HEK293 (cell line): ENCODE results near the gene TAF1A.

Experiments
- CTCF ChIA-PET: fragments of 350-600 bp; formaldehyde crosslinking; extraction: SDS; loops from one replicate; lab custom pipeline; 2021; ENCODE audit warnings: antibody characterized with exemption; lab: Yijun Ruan, JAX
- POLR2A ChIA-PET: fragments of 300-600 bp; formaldehyde crosslinking; extraction: SDS; loops from one replicate; lab custom pipeline; 2020; ENCODE audit warnings: antibody characterized with exemption, inconsistent platforms; lab: Yijun Ruan, JAX
- H3K27ac ChIP-seq: fragments of 200-500 bp; sonication (Bioruptor generic); 2 replicates; pipeline ENCODE4 v1.5.1; 2014; ENCODE audit warnings: low read depth, low read length, control low read depth, inconsistent platforms; ENCODE audit errors: extremely low read depth
- H3K36me3 ChIP-seq, 2 experiments: fragments of 200-500 bp in 1 of 2; sonication (Bioruptor generic) in 1 of 2; 1 replicate in 1 of 2; 2 replicates in 1 of 2; pipeline ENCODE4 v1.5.1; 2014 to 2017; ENCODE audit warnings: inconsistent platforms in 2 of 2, low read length in 2 of 2; ENCODE audit not compliant: control insufficient read depth in 2 of 2, insufficient read depth in 1 of 2
- H3K4me1 ChIP-seq: fragments of 200-500 bp; sonication (Bioruptor generic); 2 replicates; pipeline ENCODE4 v1.5.1; 2014; ENCODE audit warnings: mild to moderate bottlenecking, low read length, inconsistent platforms; ENCODE audit not compliant: control insufficient read depth, insufficient read depth
- H3K4me3 ChIP-seq: 2 replicates; pipeline ENCODE4 v1.5.1; 2011; ENCODE audit warnings: low read depth, mild to moderate bottlenecking, control low read depth, low read length, moderate library complexity
- H3K9me3 ChIP-seq: fragments of 200-500 bp; sonication (Bioruptor generic); 2 replicates; pipeline ENCODE4 v1.5.1; 2014; ENCODE audit warnings: low read depth, low read length, inconsistent platforms; ENCODE audit not compliant: control insufficient read depth, insufficient read depth
- GLI4 ChIP-seq: fragments of 450-650 bp; formaldehyde crosslinking; IDR thresholded peaks from 2 replicates; pipeline ENCODE4 v1.5.1; 2016; ENCODE audit warnings: missing biosample characterization, missing genetic modification characterization
- MEIS1 ChIP-seq: sonication (generic); formaldehyde crosslinking; IDR thresholded peaks from 2 replicates; pipeline ENCODE4 v1.8.1; 2022; ENCODE audit warnings: missing genetic modification reagents, mild to moderate bottlenecking, borderline replicate concordance
- PRDM2 ChIP-seq: fragments of 450-650 bp; formaldehyde crosslinking; IDR thresholded peaks from 2 replicates; pipeline ENCODE4 v1.5.1; 2016; ENCODE audit warnings: missing biosample characterization, missing genetic modification characterization, borderline replicate concordance
- RBAK ChIP-seq: fragments of 450-650 bp; formaldehyde crosslinking; IDR thresholded peaks from 2 replicates; pipeline ENCODE4 v1.5.1; 2016; ENCODE audit warnings: missing biosample characterization, missing genetic modification characterization
- ZNF132 ChIP-seq: fragments of 450-650 bp; formaldehyde crosslinking; IDR thresholded peaks from 2 replicates; pipeline ENCODE4 v1.5.1; 2017; ENCODE audit warnings: missing biosample characterization, missing genetic modification characterization, borderline replicate concordance
- ZNF148 ChIP-seq: fragments of 450-650 bp; formaldehyde crosslinking; IDR thresholded peaks from 2 replicates; pipeline ENCODE4 v1.5.0; 2017; ENCODE audit warnings: missing biosample characterization, missing genetic modification characterization, borderline replicate concordance
- ZNF366 ChIP-seq: fragments of 450-650 bp; formaldehyde crosslinking; conservative IDR thresholded peaks from 2 replicates; pipeline ENCODE4 v1.5.1; 2016; ENCODE audit warnings: missing biosample characterization, missing genetic modification characterization
- ZNF394 ChIP-seq: fragments of 450-650 bp; formaldehyde crosslinking; IDR thresholded peaks from 2 replicates; pipeline ENCODE4 v1.5.1; 2016; ENCODE audit warnings: missing biosample characterization, missing genetic modification characterization, mild to moderate bottlenecking, moderate library complexity, borderline replicate concordance
- ZNF555 ChIP-seq: fragments of 450-650 bp; formaldehyde crosslinking; conservative IDR thresholded peaks from 2 replicates; pipeline ENCODE4 v1.5.1; 2017; ENCODE audit warnings: missing biosample characterization, mild to moderate bottlenecking, missing genetic modification characterization, inconsistent platforms
- ZNF658 ChIP-seq: fragments of 450-650 bp; formaldehyde crosslinking; IDR thresholded peaks from 2 replicates; pipeline ENCODE4; 2016; ENCODE audit warnings: missing biosample characterization, missing genetic modification characterization
- ZNF701 ChIP-seq: fragments of 450-650 bp; formaldehyde crosslinking; IDR thresholded peaks from 2 replicates; pipeline ENCODE4 v1.5.1; 2016; ENCODE audit warnings: missing biosample characterization, missing genetic modification characterization
- ZSCAN23 ChIP-seq: fragments of 450-650 bp; formaldehyde crosslinking; IDR thresholded peaks from 2 replicates; pipeline ENCODE4 v1.5.1; 2016; ENCODE audit warnings: missing biosample characterization, missing genetic modification characterization
- TF ChIP-seq, protein P1 (sequence below): fragments of 450-650 bp; IDR thresholded peaks from 2 replicates; pipeline ENCODE4 v1.5.1; 2018; ENCODE audit warnings: missing biosample characterization, missing genetic modification characterization
- TF ChIP-seq, protein P2 (sequence below): fragments of 450-650 bp; formaldehyde crosslinking; IDR thresholded peaks from 2 replicates; pipeline ENCODE4 v1.5.1; 2016; ENCODE audit warnings: missing biosample characterization, missing genetic modification characterization

The TAF1A gene

GRCh38 chr1:222601257-222601656 is 11.5 kb upstream of the TAF1A start:
- no peak for TF ChIP-seq ZNF394 (tag by site-specific recombination)
- TF ChIP-seq GLI4 (tag by site-specific recombination): no peak
- no peak for TF ChIP-seq ZNF555 (tag by site-specific recombination)
- TF ChIP-seq, protein P1, sequence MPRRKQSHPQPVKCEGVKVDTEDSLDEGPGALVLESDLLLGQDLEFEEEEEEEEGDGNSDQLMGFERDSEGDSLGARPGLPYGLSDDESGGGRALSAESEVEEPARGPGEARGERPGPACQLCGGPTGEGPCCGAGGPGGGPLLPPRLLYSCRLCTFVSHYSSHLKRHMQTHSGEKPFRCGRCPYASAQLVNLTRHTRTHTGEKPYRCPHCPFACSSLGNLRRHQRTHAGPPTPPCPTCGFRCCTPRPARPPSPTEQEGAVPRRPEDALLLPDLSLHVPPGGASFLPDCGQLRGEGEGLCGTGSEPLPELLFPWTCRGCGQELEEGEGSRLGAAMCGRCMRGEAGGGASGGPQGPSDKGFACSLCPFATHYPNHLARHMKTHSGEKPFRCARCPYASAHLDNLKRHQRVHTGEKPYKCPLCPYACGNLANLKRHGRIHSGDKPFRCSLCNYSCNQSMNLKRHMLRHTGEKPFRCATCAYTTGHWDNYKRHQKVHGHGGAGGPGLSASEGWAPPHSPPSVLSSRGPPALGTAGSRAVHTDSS (tag by site-specific recombination): no peak
- TF ChIP-seq, protein P2, sequence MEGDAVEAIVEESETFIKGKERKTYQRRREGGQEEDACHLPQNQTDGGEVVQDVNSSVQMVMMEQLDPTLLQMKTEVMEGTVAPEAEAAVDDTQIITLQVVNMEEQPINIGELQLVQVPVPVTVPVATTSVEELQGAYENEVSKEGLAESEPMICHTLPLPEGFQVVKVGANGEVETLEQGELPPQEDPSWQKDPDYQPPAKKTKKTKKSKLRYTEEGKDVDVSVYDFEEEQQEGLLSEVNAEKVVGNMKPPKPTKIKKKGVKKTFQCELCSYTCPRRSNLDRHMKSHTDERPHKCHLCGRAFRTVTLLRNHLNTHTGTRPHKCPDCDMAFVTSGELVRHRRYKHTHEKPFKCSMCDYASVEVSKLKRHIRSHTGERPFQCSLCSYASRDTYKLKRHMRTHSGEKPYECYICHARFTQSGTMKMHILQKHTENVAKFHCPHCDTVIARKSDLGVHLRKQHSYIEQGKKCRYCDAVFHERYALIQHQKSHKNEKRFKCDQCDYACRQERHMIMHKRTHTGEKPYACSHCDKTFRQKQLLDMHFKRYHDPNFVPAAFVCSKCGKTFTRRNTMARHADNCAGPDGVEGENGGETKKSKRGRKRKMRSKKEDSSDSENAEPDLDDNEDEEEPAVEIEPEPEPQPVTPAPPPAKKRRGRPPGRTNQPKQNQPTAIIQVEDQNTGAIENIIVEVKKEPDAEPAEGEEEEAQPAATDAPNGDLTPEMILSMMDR (tag by site-specific recombination): no peak
- TF ChIP-seq, all 188 proteins: peak for 0

DNA sequence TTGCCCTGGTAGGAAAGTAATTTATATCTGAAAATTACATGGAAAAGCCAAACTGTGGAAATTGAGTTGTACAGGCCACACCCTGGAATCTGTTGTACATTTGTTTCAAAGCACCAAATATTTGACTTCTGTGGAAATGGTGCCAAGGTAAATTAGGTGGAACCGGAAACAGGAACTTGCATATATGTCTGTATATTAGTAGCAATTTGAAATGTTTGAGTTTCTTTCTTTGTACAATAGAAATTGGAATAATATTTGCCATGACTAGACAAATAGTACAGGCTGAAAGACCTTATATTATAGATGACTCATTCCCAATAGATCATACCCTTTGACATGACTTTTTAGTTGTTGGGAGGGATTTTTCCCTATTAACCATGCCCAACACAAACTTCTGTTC is 10.5 kb upstream of the TAF1A start:
- CTCF ChIA-PET: no interaction called here
- Histone ChIP-seq H3K9me3 (no peaks in the 10 kb centered on the region), H3K4me3 (no peak overlapping the region), H3K4me1 (no peaks in the 10 kb centered on the region), H3K27ac (no peak overlapping the region), H3K36me3 (no peaks in the 10 kb centered on the region)
- POLR2A ChIA-PET: interaction anchor here (1.0 to 1.1 kb wide), 2 partner anchors 11 to 113 kb away, joined by 3 read pairs; partner anchors contain the start of gene TAF1A
- TF ChIP-seq ZNF132 (tag by site-specific recombination) (no peak), ZNF701 (tag by site-specific recombination) (no peak), GLI4 (tag by site-specific recombination) (no peak), MEIS1 (no peak), ZNF366 (tag by site-specific recombination) (no peak), RBAK (tag by site-specific recombination) (no peak), PRDM2 (tag by site-specific recombination) (no peak), ZSCAN23 (no peak), ZNF658 (tag by site-specific recombination) (no peak), ZNF148 (tag by site-specific recombination) (no peak)
- TF ChIP-seq, protein P1 (tag by site-specific recombination): no peak

More at GRCh38 chr1:222601257-222601656, 11.5 kb upstream of the TAF1A start:
- CTCF ChIA-PET: no interaction called here
- Histone ChIP-seq H3K9me3 (no peaks in the 10 kb centered on the region), H3K27ac (no peak overlapping the region), H3K4me1 (no peaks in the 10 kb centered on the region), H3K36me3 (no peaks in the 10 kb centered on the region), H3K4me3 (no peak overlapping the region)
- POLR2A ChIA-PET: interaction anchor here (1.0 kb wide), 1 partner anchor 11 kb away, joined by 3 read pairs; the partner anchor contains the start of gene TAF1A
